Epithelial cell of esophagus (primary cell): Measurements from ENCODE around the gene FBXL15.

ENCODE experiments used
- DNase-seq: peaks from one replicate; pipeline ENCODE4 v3.0.0; 2010; ENCODE audit warnings: low read depth
- H3K4me3 ChIP-seq: 2 replicates; pipeline ENCODE4 v1.5.1; 2011; ENCODE audit warnings: mild to moderate bottlenecking, low read length, control low read depth
- TF ChIP-seq, protein P1 (sequence below): IDR thresholded peaks from 2 replicates; pipeline ENCODE4 v1.5.1; 2011; ENCODE audit warnings: low read depth, mild to moderate bottlenecking, low read length, control low read depth, inconsistent platforms; ENCODE audit not compliant: insufficient read depth; ENCODE audit errors: missing control alignments

Gene FBXL15

DNA sequence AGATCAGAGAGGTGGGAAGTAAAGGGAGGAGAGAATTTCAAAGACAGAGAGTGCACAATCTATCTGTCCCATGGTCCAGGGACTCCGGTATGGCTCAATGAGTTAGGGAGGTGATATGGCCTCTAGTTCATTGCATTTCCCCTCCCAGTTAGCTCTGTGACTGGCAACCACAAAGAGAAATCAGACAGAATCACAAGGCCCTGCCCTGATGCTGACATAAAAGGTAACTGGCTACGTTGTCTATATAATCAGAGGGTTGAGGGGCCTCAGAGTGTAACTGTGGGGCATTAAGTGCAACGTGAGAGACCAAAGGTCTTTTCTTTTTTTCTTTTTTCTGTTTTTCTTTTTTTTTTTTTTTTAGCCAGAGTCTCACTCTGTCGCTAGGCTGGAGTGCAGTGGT, 38.0 kb downstream of the FBXL15 start:
- H3K4me3 ChIP-seq, result no peak overlapping the region
- no peak for DNase-seq
- TF ChIP-seq, protein P1, sequence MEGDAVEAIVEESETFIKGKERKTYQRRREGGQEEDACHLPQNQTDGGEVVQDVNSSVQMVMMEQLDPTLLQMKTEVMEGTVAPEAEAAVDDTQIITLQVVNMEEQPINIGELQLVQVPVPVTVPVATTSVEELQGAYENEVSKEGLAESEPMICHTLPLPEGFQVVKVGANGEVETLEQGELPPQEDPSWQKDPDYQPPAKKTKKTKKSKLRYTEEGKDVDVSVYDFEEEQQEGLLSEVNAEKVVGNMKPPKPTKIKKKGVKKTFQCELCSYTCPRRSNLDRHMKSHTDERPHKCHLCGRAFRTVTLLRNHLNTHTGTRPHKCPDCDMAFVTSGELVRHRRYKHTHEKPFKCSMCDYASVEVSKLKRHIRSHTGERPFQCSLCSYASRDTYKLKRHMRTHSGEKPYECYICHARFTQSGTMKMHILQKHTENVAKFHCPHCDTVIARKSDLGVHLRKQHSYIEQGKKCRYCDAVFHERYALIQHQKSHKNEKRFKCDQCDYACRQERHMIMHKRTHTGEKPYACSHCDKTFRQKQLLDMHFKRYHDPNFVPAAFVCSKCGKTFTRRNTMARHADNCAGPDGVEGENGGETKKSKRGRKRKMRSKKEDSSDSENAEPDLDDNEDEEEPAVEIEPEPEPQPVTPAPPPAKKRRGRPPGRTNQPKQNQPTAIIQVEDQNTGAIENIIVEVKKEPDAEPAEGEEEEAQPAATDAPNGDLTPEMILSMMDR, result no peak

GRCh38 chr10:102460836-102461186, 40.2 kb downstream of the FBXL15 start:
- peak overlapping the region; percentile 42 for H3K4me3 ChIP-seq
- TF ChIP-seq, protein P1, result no peak
- DNase-seq, result no peak

GRCh38 chr10:102461187-102462054, 40.8 kb downstream of the FBXL15 start:
- DNase-seq, result peak; percentile 92
- TF ChIP-seq, protein P1, result no peak
- peak overlapping the region; percentile 56 for H3K4me3 ChIP-seq

- TF ChIP-seq, protein P1, result no peak
- DNase-seq, result no peak
These were observed 41.9 kb downstream of the FBXL15 start for GRCh38 chr10:102462512-102463054.

GRCh38 chr10:102463983-102464382, 43.3 kb downstream of the FBXL15 start:
- TF ChIP-seq, protein P1, result no peak
- H3K4me3 ChIP-seq, result no peak overlapping the region
- DNase-seq, result no peak

More at GRCh38 chr10:102462512-102463054, 41.9 kb downstream of the FBXL15 start:
- no peak overlapping the region for H3K4me3 ChIP-seq

DNA sequence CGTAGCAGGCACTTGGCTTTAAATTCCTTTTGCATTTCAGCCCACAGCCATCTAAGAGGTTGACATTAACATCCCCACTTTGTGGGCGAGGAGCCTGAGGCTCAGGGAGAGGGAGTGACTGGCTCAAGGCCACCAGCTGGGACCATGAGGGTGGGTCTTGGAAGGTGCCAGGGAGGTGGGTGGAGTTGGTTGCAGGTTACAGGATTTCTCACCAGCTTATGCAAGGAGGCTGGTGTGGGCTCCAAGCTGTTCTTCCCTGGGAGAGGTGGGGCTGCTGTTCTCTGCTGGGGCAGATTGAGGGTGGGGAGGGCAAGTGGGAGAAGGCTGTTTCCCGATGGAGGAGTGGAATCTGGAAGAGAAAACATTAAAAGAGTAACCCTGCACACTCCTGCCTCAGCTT, 44.8 kb downstream of the FBXL15 start:
- no peak for DNase-seq
- H3K4me3 ChIP-seq, result no peak overlapping the region
- TF ChIP-seq, protein P1, result no peak
